HAP-1 (cell line): ENCODE measurements around the gene AMOTL1.

Source experiments
- DNase-seq, 2 experiments: peaks; one replicate each; pipeline ENCODE4 v3.0.0-alpha.2; 2016 to 2020; ENCODE audit warnings: low spot score in 2 of 2
- H3K27me3 ChIP-seq: fragments of 250-450 bp; sonication (Bioruptor Pico); 2 replicates; pipeline ENCODE4 v1.5.1; 2020; ENCODE audit warnings: low read depth, mild to moderate bottlenecking, moderate library complexity
- H3K36me3 ChIP-seq: fragments of 250-450 bp; sonication (Bioruptor Pico); replicated peaks from 2 replicates; pipeline ENCODE4 v1.5.1; 2020; ENCODE audit warnings: mild to moderate bottlenecking
- H3K4me1 ChIP-seq: fragments of 250-450 bp; sonication (Bioruptor Pico); 2 replicates; pipeline ENCODE4 v1.5.1; 2020; ENCODE audit warnings: mild to moderate bottlenecking
- H3K4me3 ChIP-seq: fragments of 250-450 bp; sonication (Bioruptor Pico); 2 replicates; pipeline ENCODE4 v1.5.1; 2020; ENCODE audit warnings: mild to moderate bottlenecking, moderate library complexity
- H3K9me3 ChIP-seq: fragments of 250-450 bp; sonication (Bioruptor Pico); 2 replicates; pipeline ENCODE4 v1.5.1; 2020; ENCODE audit warnings: mild to moderate bottlenecking, moderate library complexity
- in situ Hi-C: fragments of 300-500 bp; cut with MboI; formaldehyde crosslinking; loops from 3 replicates; pipeline ENCODE4 v1.14.3; 2020; ENCODE audit warnings: low sequenced_read_pairs, inconsistent platforms, mixed read lengths

Gene AMOTL1

DNA sequence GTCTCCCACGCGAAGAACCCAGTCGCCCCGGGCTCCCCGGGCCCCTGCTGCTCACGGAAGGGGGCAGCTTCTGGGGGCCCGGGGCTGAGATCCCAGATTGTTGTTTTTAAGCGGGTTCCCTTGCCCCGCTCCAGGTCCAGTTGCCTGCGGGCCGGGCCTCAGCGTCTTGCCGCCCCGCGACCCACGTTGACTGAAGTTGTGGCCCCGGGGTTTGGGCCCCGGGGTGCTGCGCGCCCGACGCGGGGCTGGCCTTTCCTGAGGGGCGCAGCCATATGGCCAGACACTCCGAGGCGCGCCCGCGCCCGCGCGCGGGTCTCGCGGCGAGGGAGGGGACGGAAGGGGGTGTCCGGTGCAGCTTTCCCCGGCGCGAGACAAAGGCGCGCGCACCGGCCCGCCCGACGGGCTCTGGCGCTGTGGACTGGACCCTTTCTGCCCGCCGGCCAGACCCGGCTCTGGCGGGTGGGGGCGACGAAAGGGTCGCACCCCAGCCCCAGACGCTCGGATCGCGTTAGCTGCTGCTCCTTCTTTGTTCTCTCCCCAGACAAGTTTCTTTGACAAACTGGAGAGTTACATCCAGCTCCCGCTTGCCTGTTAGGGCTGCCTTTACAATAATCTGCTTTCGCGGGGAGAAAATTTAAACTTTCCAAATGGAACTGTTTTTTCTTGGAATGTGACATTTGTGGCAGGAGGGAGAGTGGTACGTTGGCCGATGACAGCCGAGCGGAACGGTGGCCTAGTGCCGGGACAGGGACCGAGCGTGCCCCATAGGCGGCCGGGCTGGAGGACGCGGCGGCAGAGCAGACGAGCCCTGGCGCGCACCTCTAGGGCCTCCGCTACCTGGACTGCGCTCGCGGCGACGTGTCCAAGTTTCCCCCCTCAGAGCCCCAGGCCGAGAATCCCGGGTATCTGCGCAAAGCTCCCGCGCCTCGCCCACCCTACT, 716 bp downstream of the AMOTL1 start:
- peak overlapping the region; percentile 90 for H3K4me3 ChIP-seq
- no peaks in the 10 kb centered on the region for H3K27me3 ChIP-seq
- peaks cover 18% of the 10 kb centered on the region for H3K4me1 ChIP-seq
- in situ Hi-C loops = no loop called here
- peak in 1 of 2 experiments; percentile 50 for DNase-seq
- H3K9me3 ChIP-seq = no peaks in the 10 kb centered on the region
- no peaks in the 10 kb centered on the region; the same call in 1 of the 2 replicates for H3K36me3 ChIP-seq

DNA sequence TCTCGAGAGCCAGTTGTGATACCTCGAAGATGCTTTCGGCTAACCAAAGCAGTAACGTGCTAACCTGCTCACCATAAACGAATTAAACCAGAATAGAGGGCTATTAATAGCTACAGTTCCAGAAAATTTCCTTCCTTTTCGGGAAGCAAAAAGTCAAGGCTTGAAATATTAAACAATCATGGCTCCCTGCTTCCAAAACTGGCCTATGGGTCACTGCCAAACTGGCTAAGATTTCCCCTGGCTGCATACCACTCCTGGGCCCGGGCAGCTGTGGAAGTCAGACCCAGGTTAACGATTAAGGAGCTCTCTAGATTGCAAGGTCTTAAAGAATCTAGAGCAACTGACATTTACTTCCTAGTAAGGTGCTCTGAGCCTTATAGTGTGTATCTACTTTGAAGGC, 1.7 kb downstream of the AMOTL1 start:
- in situ Hi-C loops = no loop called here
- no peaks in the 10 kb centered on the region for H3K27me3 ChIP-seq

DNA sequence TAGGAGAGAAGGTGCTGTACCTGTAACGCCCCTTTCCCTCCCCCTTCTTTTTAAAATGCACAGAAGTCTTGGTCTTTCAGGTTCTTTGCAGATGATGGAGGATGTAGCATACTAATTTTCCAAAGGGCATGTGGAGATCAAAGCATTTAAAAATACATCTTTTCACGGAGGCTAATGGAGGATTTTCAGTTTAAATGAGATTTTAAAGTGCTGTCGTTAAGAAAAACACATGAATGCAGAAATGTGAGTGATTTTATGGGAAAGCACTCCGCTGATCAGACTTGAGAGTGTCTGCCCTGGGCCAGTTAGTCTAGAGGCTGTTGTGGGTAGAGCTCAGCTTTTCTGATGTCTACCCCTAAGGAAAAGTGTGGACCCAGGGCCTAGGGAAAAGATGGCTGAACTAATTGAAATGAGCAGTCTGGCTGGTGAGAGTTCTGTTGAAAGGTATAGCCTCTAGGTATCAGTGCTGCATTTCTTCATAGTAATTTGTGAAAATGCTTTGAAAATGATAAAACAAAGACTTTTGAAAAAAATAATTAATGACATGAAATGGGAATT, 2.5 kb downstream of the AMOTL1 start:
- peaks cover 18% of the 10 kb centered on the region for H3K4me1 ChIP-seq
- no peaks in the 10 kb centered on the region; the same call in 1 of the 2 replicates for H3K36me3 ChIP-seq
- in situ Hi-C loops = no loop called here
- peak overlapping the region; percentile 90 for H3K4me3 ChIP-seq
- no peaks in the 10 kb centered on the region for H3K27me3 ChIP-seq
- DNase-seq = peak in 1 of 2 experiments; percentile 17
- H3K9me3 ChIP-seq = no peaks in the 10 kb centered on the region

More for the DNA sequence above, 1.7 kb downstream of the AMOTL1 start:
- peak in 1 of 2 experiments; percentile 20 for DNase-seq
- Histone ChIP-seq H3K36me3 (no peaks in the 10 kb centered on the region; the same call in 1 of the 2 replicates), H3K9me3 (no peaks in the 10 kb centered on the region), H3K4me1 (peaks cover 18% of the 10 kb centered on the region), H3K4me3 (peak overlapping the region; percentile 90)

DNA sequence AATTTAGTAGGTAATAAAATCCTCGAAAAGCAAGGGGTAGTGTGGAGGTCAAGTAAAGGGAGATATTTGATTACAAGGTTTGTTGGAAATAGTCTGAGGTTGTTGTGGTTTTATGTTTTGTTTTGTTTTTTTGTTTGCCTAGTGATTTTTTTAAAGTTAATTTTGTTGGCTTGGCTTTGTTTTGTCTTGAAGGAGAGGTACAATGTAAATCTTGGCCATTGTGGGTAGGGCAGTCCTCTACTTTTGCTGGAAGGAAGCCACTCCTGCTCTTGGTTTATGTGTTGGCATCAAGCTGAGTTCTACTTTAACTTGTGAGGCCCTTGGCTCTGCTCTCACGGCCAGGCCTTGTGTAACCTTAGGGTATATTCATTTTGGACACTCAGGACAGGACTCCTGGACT, 3.2 kb downstream of the AMOTL1 start:
- Histone ChIP-seq H3K27me3 (no peaks in the 10 kb centered on the region), H3K36me3 (no peaks in the 10 kb centered on the region; the same call in 1 of the 2 replicates), H3K4me3 (no peak overlapping the region), H3K4me1 (peaks cover 23% of the 10 kb centered on the region), H3K9me3 (no peaks in the 10 kb centered on the region)
- in situ Hi-C loops = no loop called here
- no peak for DNase-seq

DNA sequence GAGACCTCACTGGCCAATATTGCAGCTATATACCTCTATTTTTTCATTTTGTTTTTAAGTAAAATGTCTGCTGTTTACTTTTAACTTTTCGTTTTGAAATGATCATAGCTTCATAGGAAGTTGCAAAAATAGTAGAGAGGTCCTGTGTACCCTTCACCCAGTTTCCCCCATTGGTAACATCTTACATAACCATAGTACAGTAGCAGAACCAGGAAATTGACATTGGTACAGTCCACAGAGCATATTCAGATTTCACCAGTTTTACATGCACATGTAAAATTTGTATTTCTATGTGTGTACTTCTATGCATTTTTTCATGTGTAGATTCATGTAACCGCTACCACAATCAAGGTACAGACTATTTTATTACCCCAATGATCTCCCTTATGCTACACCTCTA, 3.8 kb downstream of the AMOTL1 start:
- H3K4me1 ChIP-seq = peaks cover 29% of the 10 kb centered on the region
- H3K4me3 ChIP-seq = no peak overlapping the region

DNA sequence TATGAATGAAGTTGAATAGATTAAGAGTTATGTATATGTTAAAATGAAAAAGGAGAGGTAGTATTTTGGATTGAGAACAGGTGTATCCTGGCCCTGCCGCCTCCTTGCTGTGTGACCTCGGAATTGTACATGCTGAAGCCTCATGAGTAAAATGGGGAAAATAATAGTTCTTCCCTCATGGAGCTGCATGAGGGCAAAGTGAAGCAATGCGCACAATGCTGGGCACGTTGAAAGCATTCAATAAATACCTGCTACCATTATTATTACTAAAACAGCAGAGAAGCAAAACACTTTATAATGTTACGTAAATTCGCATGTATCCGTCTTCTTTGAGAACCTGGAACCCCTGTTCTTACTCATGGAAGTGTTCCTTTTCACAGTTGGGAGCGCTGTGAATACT, 5.7 kb downstream of the AMOTL1 start:
- no peaks in the 10 kb centered on the region for H3K27me3 ChIP-seq
- peaks cover 25% of the 10 kb centered on the region for H3K4me1 ChIP-seq
- H3K36me3 ChIP-seq = no peaks in the 10 kb centered on the region
- in situ Hi-C loops = no loop called here
- DNase-seq = no peak
- no peaks in the 10 kb centered on the region for H3K9me3 ChIP-seq
- no peak overlapping the region for H3K4me3 ChIP-seq

More for the DNA sequence above, 3.8 kb downstream of the AMOTL1 start:
- Histone ChIP-seq H3K9me3 (no peaks in the 10 kb centered on the region), H3K36me3 (no peaks in the 10 kb centered on the region; the same call in 1 of the 2 replicates), H3K27me3 (no peaks in the 10 kb centered on the region)
- DNase-seq = no peak
- in situ Hi-C loops = no loop called here

DNA sequence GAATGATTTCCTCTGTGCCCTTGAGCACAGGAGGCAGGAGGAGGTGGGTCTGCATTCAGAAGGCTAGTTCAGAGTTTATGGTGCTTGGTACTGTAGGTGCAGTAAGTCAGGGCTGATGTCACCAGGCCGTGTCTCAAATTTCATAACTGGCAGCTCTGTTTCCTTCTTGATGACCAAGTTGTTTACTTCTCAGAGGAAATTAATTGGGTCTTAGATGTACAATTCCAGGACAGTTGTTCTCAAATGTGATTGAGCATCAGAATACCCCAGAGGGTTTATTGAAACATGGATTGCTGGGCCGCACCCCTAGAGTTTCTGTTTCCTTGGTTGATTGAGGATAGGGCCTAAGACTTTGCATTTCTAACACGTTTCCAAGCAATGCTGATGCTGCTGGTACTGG, 6.2 kb downstream of the AMOTL1 start:
- H3K4me3 ChIP-seq = no peak overlapping the region
- in situ Hi-C loops = no loop called here
- H3K27me3 ChIP-seq = no peaks in the 10 kb centered on the region
- no peaks in the 10 kb centered on the region for H3K36me3 ChIP-seq
- H3K9me3 ChIP-seq = no peaks in the 10 kb centered on the region
- no peak for DNase-seq
- H3K4me1 ChIP-seq = peaks cover 25% of the 10 kb centered on the region

DNA sequence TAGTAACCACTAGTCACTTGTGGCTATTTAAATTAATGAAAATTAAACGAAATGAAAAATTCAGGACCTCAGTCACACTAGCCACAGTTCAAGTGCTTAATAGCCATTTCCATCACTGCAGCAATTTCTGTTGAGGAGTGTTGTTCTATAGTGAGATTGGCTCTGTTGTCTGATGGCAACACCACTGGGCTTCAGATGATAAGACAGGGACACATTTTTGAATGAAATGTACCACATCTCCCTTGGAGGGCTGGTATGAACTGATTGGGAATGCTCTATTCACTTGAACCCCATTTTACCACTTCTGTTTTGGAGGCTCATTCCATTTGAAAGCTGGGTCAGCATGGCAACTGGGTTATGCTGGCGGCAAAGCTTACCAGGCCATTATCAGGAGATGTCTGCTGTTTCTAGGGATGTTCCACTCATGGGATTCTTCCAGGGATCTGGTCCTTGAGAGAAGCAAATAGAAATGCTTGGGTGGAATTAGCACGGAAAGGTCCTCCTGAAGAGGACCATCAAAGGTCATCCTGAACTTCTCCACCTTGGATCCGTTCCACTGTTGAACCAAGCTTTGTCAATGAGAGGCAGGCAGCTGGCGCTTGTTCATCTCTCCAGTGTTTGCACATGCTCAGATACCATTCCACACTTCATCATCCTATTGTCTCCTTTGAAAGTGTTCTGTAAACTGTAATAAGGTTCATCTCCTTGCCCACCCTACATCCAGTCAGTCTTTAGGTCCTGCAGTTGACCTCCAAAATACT, 7.6 kb downstream of the AMOTL1 start:
- Histone ChIP-seq H3K27me3 (no peaks in the 10 kb centered on the region), H3K36me3 (no peaks in the 10 kb centered on the region), H3K9me3 (no peaks in the 10 kb centered on the region), H3K4me3 (no peak overlapping the region), H3K4me1 (peaks cover 16% of the 10 kb centered on the region)
- in situ Hi-C loops = no loop called here
- no peak for DNase-seq

DNA sequence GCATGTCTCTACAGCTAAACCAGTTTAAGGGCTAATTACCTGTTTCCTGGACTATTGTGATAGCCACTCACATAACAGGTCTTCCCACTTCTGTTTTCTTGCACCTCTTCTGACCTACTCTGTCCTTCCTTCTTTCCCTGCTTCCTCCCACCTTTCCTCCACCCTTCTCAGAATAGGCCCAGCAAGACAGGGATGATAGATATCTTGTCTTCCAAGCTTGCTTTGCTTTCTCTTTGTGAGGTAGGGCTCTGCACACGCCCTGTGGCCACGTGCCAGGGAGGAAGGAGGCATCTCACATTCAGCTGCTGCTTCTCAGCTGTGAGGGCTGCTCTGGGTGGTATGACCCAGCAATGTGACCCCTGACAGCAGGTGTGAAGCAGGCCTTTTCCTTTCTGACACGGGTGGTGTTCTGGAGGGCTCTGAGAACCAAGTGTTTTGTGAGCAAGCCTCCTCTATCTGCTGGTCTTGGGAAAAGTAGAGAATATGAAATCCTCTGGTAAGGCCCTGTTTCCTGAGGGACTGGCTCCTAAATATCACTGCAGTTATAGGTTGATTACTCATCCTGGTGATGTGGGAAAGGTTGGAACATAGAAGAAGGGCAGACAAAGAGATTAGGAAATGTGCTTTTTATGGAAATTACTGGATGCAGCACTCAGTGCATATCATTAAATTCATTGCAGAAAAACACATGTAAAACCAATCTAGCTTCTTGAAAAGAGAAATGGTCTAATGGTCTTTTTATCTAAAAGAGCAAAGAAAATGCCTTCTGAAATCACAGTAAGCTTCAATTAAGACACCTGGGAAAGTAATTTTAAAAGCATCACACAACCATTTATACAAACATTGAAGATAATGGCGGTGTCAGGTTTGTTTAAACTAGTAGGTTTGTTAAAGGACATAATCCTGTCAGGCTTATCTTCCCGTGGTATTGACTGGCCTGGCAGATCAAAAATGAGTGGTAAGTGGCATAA, 8.5 kb downstream of the AMOTL1 start:
- Histone ChIP-seq H3K9me3 (no peaks in the 10 kb centered on the region), H3K27me3 (no peaks in the 10 kb centered on the region), H3K4me1 (peaks cover 15% of the 10 kb centered on the region), H3K4me3 (no peak overlapping the region), H3K36me3 (no peaks in the 10 kb centered on the region)
- in situ Hi-C loops = no loop called here
- no peak for DNase-seq

DNA sequence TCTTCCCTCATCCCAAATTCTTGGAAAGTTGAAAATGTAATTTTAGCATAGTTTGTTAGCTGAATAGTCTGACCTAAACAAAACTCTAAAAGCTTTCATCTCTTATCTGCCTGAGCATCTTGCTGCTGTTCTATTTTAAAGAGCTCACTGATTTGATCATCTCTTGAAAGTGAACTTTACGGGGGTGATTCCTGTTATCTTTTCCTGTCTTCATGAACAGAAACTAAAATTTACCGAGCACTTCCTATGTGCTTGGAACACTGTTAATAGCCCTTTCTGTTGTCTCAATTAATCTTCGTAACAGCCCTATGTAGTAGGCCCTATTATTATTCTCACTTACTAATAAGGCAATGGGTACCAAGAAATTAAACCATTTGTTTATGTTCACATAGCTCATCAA, 12.3 kb downstream of the AMOTL1 start:
- Histone ChIP-seq H3K27me3 (no peaks in the 10 kb centered on the region), H3K9me3 (no peaks in the 10 kb centered on the region), H3K4me1 (peaks cover 32% of the 10 kb centered on the region), H3K4me3 (no peak overlapping the region), H3K36me3 (no peaks in the 10 kb centered on the region)
- DNase-seq = no peak
- in situ Hi-C loops = no loop called here

DNA sequence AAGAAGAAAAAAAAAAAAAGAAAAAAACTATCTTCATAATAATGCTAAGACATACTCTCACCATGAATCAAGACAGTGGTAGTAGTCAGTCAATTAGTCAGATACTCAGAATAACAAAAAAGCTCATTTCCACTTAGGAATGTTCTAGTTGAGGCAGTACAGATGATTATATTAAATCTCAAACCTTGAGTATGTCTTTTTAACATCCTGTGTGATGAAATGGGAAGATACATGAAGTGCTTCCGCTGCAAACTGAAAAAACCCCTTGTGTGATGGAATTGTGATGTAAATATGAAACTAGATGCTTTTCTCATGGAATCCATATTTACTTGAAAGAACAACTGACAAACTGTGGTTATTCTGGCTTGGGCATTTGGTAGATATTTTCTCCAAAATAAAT, 13.7 kb downstream of the AMOTL1 start:
- no peak for DNase-seq
- no peaks in the 10 kb centered on the region for H3K27me3 ChIP-seq
- no peaks in the 10 kb centered on the region for H3K36me3 ChIP-seq
- in situ Hi-C loops = no loop called here
- no peak overlapping the region for H3K4me3 ChIP-seq
- no peaks in the 10 kb centered on the region for H3K9me3 ChIP-seq
- peaks cover 23% of the 10 kb centered on the region for H3K4me1 ChIP-seq

DNA sequence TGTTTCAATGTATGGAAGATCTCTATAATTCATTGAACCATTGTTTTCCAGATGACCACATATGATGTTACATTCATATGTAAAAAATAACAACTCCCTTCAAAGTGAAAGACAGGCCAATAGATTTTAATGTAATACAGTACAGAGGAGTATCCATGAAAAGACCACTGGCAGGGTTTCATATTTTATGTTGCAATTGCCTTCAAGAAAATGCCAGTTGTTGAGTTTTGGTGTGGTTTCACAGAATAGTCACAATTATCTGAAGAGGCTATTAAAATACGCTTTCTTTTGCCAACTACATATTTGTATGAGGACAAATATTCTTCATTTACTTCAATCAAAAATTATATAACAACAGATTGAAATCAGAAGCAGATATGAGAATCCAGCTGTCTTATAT, 14.3 kb downstream of the AMOTL1 start:
- Histone ChIP-seq H3K4me1 (peaks cover 21% of the 10 kb centered on the region), H3K27me3 (no peaks in the 10 kb centered on the region), H3K9me3 (no peaks in the 10 kb centered on the region), H3K36me3 (no peaks in the 10 kb centered on the region), H3K4me3 (no peak overlapping the region)
- in situ Hi-C loops = no loop called here
- no peak for DNase-seq

DNA sequence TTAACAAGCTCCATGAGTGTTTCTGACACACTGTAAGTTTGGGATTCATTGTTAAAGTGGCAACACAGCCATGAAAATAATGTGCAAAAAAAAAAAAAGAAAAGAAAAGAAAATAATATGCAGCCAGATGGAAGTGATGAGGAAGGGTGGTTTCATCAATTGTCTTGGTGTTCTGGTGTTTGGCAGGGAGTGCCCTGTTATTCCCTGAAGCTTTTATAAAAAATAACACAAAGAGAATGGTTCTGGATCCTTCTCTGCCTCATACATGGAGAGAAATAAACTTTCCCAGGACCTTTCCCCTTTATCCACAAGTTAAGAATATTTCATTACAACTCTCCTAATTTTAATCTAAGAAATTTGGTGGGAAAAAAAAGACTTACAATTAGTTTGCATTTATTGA, 16.7 kb downstream of the AMOTL1 start:
- H3K4me3 ChIP-seq = no peak overlapping the region
- in situ Hi-C loops = no loop called here
- H3K36me3 ChIP-seq = no peaks in the 10 kb centered on the region
- no peaks in the 10 kb centered on the region for H3K27me3 ChIP-seq
- no peak for DNase-seq
- H3K4me1 ChIP-seq = peaks cover 21% of the 10 kb centered on the region
- no peaks in the 10 kb centered on the region for H3K9me3 ChIP-seq
